Breast epithelium (tissue), 4 donors: Measurements from ENCODE around the gene RNASE9. TPM values are rescaled to one million over a fixed set of nuclear protein-coding genes. Genes with fewer than 3 reads are reported as not detected.

ENCODE experiments used
- DNase-seq, 2 donors: peaks; one replicate each; pipeline ENCODE4 v3.0.0-alpha.2; 2019; ENCODE audit warnings: low spot score in 2 of 2
- H3K27ac ChIP-seq, 2 donors: fragments of 200-600 bp; sonication (generic) in 1 of 2; one replicate each; pipeline ENCODE4 v1.5.1; 2016 to 2019; ENCODE audit warnings: mild to moderate bottlenecking in 1 of 2
- H3K27me3 ChIP-seq, 2 donors: fragments of 200-600 bp; sonication (generic) in 1 of 2; one replicate each; pipeline versions ENCODE4 v1.5.1 to v1.6.0; 2017 to 2019; ENCODE audit warnings: control low read depth in 1 of 2, mild to moderate bottlenecking in 1 of 2
- H3K36me3 ChIP-seq: fragments of 200-600 bp; one replicate; pipeline ENCODE4 v1.5.1; 2019
- H3K4me1 ChIP-seq, 2 donors: fragments of 200-600 bp; sonication (generic); one replicate each; pipeline ENCODE4 v1.5.1; 2016 to 2019; ENCODE audit warnings: control low read depth in 1 of 2
- H3K4me3 ChIP-seq, 3 donors: fragments of 200-600 bp; sonication (generic); 1 replicate in 2 of 3; 2 replicates in 1 of 3; pipeline ENCODE4 v1.5.1; 2016 to 2019; ENCODE audit warnings: mild to moderate bottlenecking in 3 of 3, moderate library complexity in 2 of 3
- H3K9me3 ChIP-seq, 2 donors: fragments of 200-600 bp; sonication (generic) in 1 of 2; one replicate each; pipeline ENCODE4 v1.5.1; 2016 to 2019; ENCODE audit warnings: control low read depth in 1 of 2
- CTCF ChIP-seq, 3 donors: fragments of 450-650 bp; IDR thresholded peaks; one replicate each; pipeline ENCODE4 v1.5.1; 2016 to 2017; ENCODE audit warnings: antibody characterized with exemption in 3 of 3, mild to moderate bottlenecking in 3 of 3, moderate library complexity in 3 of 3
- POLR2A ChIP-seq: fragments of 450-650 bp; IDR thresholded peaks from one replicate; pipeline ENCODE4 v1.6.1; 2016; ENCODE audit warnings: antibody characterized with exemption, mild to moderate bottlenecking, moderate library complexity
- POLR2AphosphoS5 ChIP-seq, 3 donors: sonication (generic); formaldehyde crosslinking; IDR thresholded peaks; one replicate each; pipeline ENCODE4 v1.6.1; 2017; ENCODE audit warnings: antibody characterized with exemption in 3 of 3
- intact Hi-C: fragments of 100-400 bp; cut with DNase I; formaldehyde crosslinking; loops from one replicate; pipeline ENCODE4 v1.15.1; 2023; ENCODE audit warnings: low total_unique reads
- total RNA-seq, 3 donors: library from RNA; depleted of rRNA; stranded (reverse); fragments of >200 nt; gene quantifications; one replicate each; pipeline ENCODE4 v1.1.0, GENCODE V29; 2016

The RNASE9 gene
- total RNA-seq, 3 donors from 2014 or later: not detected

DNA sequence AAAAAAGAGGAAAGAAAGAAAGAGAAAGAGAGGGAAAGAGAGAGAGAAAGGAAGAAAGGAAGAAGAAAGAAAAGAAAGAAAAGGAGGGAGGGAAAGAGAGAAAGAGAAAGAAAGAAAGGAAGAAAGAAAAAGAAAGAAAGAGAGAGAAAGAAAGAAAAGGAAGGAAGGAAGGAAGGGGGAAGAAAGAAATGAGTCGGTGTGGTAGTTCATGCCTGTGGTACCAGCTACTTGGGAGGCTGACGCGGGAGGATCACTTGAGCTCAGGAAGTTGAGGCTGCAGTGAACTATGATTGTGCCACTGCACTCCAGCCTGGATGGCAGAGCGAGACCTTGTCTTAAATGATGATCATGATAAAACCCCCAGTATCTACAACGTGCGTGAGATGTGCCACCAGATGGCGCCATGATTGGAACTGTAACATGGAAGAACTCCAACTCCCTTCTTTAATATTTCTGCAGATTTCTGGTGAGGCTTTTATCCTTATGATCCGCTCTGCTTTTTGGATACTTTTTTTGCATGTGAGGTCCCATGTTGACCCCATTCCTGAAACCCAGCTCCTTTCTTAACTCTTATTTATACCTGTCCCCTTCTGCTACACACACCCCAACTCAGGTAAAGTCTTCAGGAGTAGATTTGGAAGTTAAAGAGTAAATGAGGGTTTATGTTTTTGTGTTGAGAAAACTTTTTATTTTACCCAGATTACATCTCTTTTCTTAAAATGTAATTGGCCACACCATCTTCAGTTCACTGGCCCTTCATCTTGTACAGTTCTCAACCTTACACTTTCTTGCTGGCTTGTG lies 29.9 kb downstream of the RNASE9 start:
- peak in 1 of 2 donors; percentile 54 for DNase-seq
- no peaks in the 10 kb centered on the region for H3K4me1 ChIP-seq
- intact Hi-C loops: no loop called here
- H3K36me3 ChIP-seq: no peaks in the 10 kb centered on the region
- TF ChIP-seq CTCF (IDR thresholded peaks at IDR 0.05): peak in 2 of 3 donors; percentile 45 to 56
- TF ChIP-seq POLR2AphosphoS5 (IDR thresholded peaks at IDR 0.05): no peak
- no peak for TF ChIP-seq POLR2A
- H3K9me3 ChIP-seq: no peaks in the 10 kb centered on the region
- H3K27me3 ChIP-seq: peaks cover 0 to 3% of the 10 kb centered on the region in 2 donors
- H3K27ac ChIP-seq: no peak overlapping the region
- no peak overlapping the region for H3K4me3 ChIP-seq

DNA sequence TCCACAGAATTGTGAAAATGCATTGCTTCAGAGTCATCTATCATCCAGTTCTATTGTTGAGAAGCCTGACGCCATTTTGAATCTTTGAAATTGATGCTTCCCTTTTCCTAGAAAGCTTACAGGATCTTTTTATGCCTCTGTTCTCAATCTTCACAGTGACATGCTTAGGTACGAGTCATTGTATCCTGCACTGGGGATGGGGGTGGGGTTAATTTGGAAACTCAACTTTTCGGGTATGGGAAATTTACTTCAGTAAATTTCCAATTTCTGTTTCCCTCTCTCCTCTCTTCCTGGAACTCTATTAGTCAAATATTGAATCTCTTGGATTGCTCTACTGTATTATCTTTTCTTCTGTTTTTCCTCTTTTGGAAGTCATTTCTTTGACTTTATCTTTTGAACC lies 31.0 kb downstream of the RNASE9 start:
- no peak for TF ChIP-seq POLR2AphosphoS5 (IDR thresholded peaks at IDR 0.05)
- TF ChIP-seq CTCF (IDR thresholded peaks at IDR 0.05): no peak
- Histone ChIP-seq H3K4me3 (no peak overlapping the region), H3K27me3 (peaks cover 0 to 3% of the 10 kb centered on the region in 2 donors), H3K36me3 (no peaks in the 10 kb centered on the region), H3K9me3 (no peaks in the 10 kb centered on the region), H3K27ac (no peak overlapping the region), H3K4me1 (no peaks in the 10 kb centered on the region)
- no peak for DNase-seq
- intact Hi-C loops: no loop called here

GRCh38 chr14:20524027-20524426 lies 36.8 kb downstream of the RNASE9 start:
- no peaks in the 10 kb centered on the region for H3K36me3 ChIP-seq
- TF ChIP-seq POLR2AphosphoS5 (IDR thresholded peaks at IDR 0.05): no peak
- TF ChIP-seq POLR2A: no peak
- no peak for TF ChIP-seq CTCF (IDR thresholded peaks at IDR 0.05)
- H3K27ac ChIP-seq: no peak overlapping the region
- DNase-seq: no peak
- H3K27me3 ChIP-seq: peaks cover 0 to 3% of the 10 kb centered on the region in 2 donors
- no peaks in the 10 kb centered on the region for H3K4me1 ChIP-seq
- no peak overlapping the region for H3K4me3 ChIP-seq
- no peaks in the 10 kb centered on the region for H3K9me3 ChIP-seq
- intact Hi-C loops: no loop called here

DNA sequence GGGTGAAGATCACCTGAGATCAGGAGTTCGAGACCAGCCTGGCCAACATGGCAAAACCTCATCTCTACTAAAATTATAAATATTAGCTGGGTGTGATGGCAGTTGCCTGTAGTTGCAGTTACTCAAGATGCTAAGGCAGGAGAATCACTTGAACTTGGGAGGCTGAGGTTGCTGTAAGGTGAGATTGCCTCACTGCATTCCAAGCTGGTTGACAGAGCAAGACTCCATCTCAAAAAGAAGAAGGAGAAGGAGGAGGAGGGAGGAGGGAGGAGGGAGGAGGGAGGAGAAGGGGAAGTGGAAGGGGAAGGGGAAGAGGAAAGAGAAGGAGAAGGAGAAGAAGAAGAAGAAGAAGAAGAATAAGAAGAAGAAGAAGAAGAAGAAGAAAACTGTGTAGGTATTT lies 38.5 kb downstream of the RNASE9 start:
- no peak overlapping the region for H3K27ac ChIP-seq
- TF ChIP-seq CTCF (IDR thresholded peaks at IDR 0.05) (no peak), POLR2AphosphoS5 (IDR thresholded peaks at IDR 0.05) (no peak), POLR2A (no peak)
- H3K27me3 ChIP-seq: peaks cover 0 to 3% of the 10 kb centered on the region in 2 donors
- no peak overlapping the region for H3K4me3 ChIP-seq
- intact Hi-C loops: no loop called here
- no peaks in the 10 kb centered on the region for H3K4me1 ChIP-seq
- no peak for DNase-seq
- no peaks in the 10 kb centered on the region for H3K9me3 ChIP-seq
- H3K36me3 ChIP-seq: no peaks in the 10 kb centered on the region

DNA sequence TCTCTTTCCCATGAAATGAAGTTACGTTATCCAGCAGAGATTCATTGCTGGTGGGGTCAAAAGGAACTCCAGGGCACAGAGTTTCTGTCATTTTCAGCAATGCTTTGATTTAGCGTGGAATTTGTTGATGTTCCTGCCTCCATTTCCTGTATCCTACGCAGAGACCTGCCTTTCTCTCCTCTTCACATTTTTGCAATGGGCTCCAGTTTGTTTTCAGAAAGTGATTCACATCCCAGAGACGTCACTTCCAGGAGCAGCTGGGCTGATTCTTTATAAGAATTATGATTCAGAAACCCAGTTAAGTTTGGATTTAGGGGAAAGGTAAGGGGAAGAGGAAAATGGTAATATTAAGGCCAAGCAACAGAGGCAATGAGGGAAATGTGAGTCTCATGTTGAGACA lies 43.9 kb downstream of the RNASE9 start:
- intact Hi-C loops: no loop called here

More for the DNA sequence above, 43.9 kb downstream of the RNASE9 start:
- H3K4me1 ChIP-seq: no peaks in the 10 kb centered on the region
- no peaks in the 10 kb centered on the region for H3K36me3 ChIP-seq
- H3K27ac ChIP-seq: peak overlapping the region in 1 of 2 donors; percentile 19
- DNase-seq: no peak
- no peaks in the 10 kb centered on the region for H3K9me3 ChIP-seq
- H3K4me3 ChIP-seq: no peak overlapping the region
- H3K27me3 ChIP-seq: no peaks in the 10 kb centered on the region
- TF ChIP-seq POLR2A (no peak), POLR2AphosphoS5 (IDR thresholded peaks at IDR 0.05) (no peak), CTCF (IDR thresholded peaks at IDR 0.05) (no peak)
